HG03039 (cell line): ENCODE results near the gene FAM89A.
"Not testable (repeated sequence)": the region's sequence is repeated elsewhere in the genome, so short reads cannot be mapped to it uniquely, and the experiment has no call there.

Source experiments
- ATAC-seq: cut with Tn5 transposase; IDR thresholded peaks from one replicate; pipeline ENCODE4 v1.9.1; 2021; ENCODE audit warnings: mild to moderate bottlenecking, moderate library complexity; ENCODE audit not compliant: unreplicated experiment

FAM89A gene

GRCh38 chr1:231035799-231036198 lies 4.3 kb downstream of the FAM89A start:
- ATAC-seq: no peak

- ATAC-seq: no peak
Measured at GRCh38 chr1:231032963-231033362, 7.1 kb downstream of the FAM89A start.

- no peak for ATAC-seq
Measured at GRCh38 chr1:231029841-231030240, 10.2 kb downstream of the FAM89A start.

- not testable (repeated sequence) for ATAC-seq
Measured at GRCh38 chr1:231029247-231029646, 10.8 kb downstream of the FAM89A start.

- no peak for ATAC-seq
Measured at GRCh38 chr1:231028682-231029081, 11.4 kb downstream of the FAM89A start.

GRCh38 chr1:231027971-231028370 lies 12.1 kb downstream of the FAM89A start:
- ATAC-seq: no peak

- ATAC-seq: no peak
Measured at GRCh38 chr1:231027136-231027925, 12.7 kb downstream of the FAM89A start.

GRCh38 chr1:231026576-231026975 lies 13.5 kb downstream of the FAM89A start:
- no peak for ATAC-seq

GRCh38 chr1:231023150-231023549 lies 16.9 kb downstream of the FAM89A start:
- ATAC-seq: no peak

- ATAC-seq: not testable (repeated sequence)
Measured at GRCh38 chr1:231022543-231022942, 17.5 kb downstream of the FAM89A start.

- ATAC-seq: no peak
Measured at GRCh38 chr1:231021540-231022031, 18.5 kb downstream of the FAM89A start.

GRCh38 chr1:231020816-231021215 lies 19.2 kb downstream of the FAM89A start:
- no peak for ATAC-seq

- no peak for ATAC-seq
Measured at GRCh38 chr1:231020139-231020601, 19.9 kb downstream of the FAM89A start.

GRCh38 chr1:231019711-231020110 lies 20.3 kb downstream of the FAM89A start:
- ATAC-seq: no peak

GRCh38 chr1:231016966-231017365 lies 23.1 kb downstream of the FAM89A start:
- ATAC-seq: no peak

GRCh38 chr1:231016234-231016633 lies 23.8 kb downstream of the FAM89A start:
- ATAC-seq: no peak

- no peak for ATAC-seq
Measured at GRCh38 chr1:231013391-231014015, 26.6 kb downstream of the FAM89A start.

GRCh38 chr1:231011963-231012362 lies 28.1 kb downstream of the FAM89A start:
- no peak for ATAC-seq

GRCh38 chr1:231011360-231011759 lies 28.7 kb downstream of the FAM89A start:
- no peak for ATAC-seq

GRCh38 chr1:231007535-231007934 lies 32.5 kb downstream of the FAM89A start:
- not testable (repeated sequence) for ATAC-seq

GRCh38 chr1:231001892-231002291 lies 38.2 kb downstream of the FAM89A start:
- ATAC-seq: no peak

GRCh38 chr1:231000639-231001038 lies 39.4 kb downstream of the FAM89A start:
- ATAC-seq: no peak
